OCI-LY1 (cell line): ENCODE measurements around the gene SPRING1.

Experiments used
- H2AFZ ChIP-seq: fragments of 200-600 bp; sonication (generic), shearing (Covaris generic); 2 replicates; pipeline ENCODE4 v1.6.0; 2014; ENCODE audit warnings: antibody characterized with exemption, mild to moderate bottlenecking, low read length
- H3F3A ChIP-seq: fragments of 200-600 bp; sonication (generic), shearing (Covaris generic); 2 replicates; pipeline ENCODE4 v1.6.0; 2014; ENCODE audit warnings: mild to moderate bottlenecking, antibody characterized with exemption, low read length, moderate library complexity; ENCODE audit not compliant: insufficient read depth
- H3K27ac ChIP-seq: fragments of 200-600 bp; sonication (generic); 2 replicates; pipeline ENCODE4 v1.5.1; 2014; ENCODE audit warnings: low read length, mixed run types, mild to moderate bottlenecking, low read depth; ENCODE audit not compliant: poor library complexity, severe bottlenecking
- H3K27me3 ChIP-seq: fragments of 200-600 bp; sonication (generic); 2 replicates; pipeline ENCODE4 v1.6.0; 2014; ENCODE audit warnings: antibody characterized with exemption, mild to moderate bottlenecking, low read length, moderate library complexity; ENCODE audit not compliant: insufficient read depth
- H3K36me3 ChIP-seq: fragments of 200-600 bp; sonication (generic); 2 replicates; pipeline ENCODE4 v1.6.1; 2014; ENCODE audit warnings: mild to moderate bottlenecking, antibody characterized with exemption, low read length, moderate library complexity, mixed read lengths; ENCODE audit not compliant: insufficient read depth
- H3K4me1 ChIP-seq: fragments of 200-600 bp; sonication (generic); 2 replicates; pipeline ENCODE4 v1.5.1; 2014; ENCODE audit warnings: mild to moderate bottlenecking, low read length, moderate library complexity; ENCODE audit not compliant: insufficient read depth, severe bottlenecking
- H3K4me2 ChIP-seq: fragments of 200-600 bp; sonication (generic), shearing (Covaris generic); 2 replicates; pipeline ENCODE4 v1.6.1; 2014; ENCODE audit warnings: low read length
- H3K4me3 ChIP-seq: fragments of 200-600 bp; sonication (generic); 2 replicates; pipeline ENCODE4 v1.5.1; 2014; ENCODE audit warnings: low read length, low read depth, mild to moderate bottlenecking, mixed read lengths; ENCODE audit not compliant: poor library complexity, severe bottlenecking
- H3K79me2 ChIP-seq: fragments of 200-600 bp; shearing (Covaris generic); 2 replicates; pipeline ENCODE4 v1.6.1; 2016; ENCODE audit warnings: mixed run types, low read length, mixed read lengths; ENCODE audit not compliant: insufficient read depth
- H3K9ac ChIP-seq: fragments of 200-600 bp; sonication (generic), shearing (Covaris generic); 2 replicates; pipeline ENCODE4 v1.6.1; 2014; ENCODE audit warnings: mild to moderate bottlenecking, low read length, mixed read lengths
- H3K9me2 ChIP-seq: fragments of 200-600 bp; sonication (generic), shearing (Covaris generic); 2 replicates; pipeline ENCODE4 v1.6.1; 2014; ENCODE audit warnings: low read depth, mild to moderate bottlenecking, low read length, mixed read lengths
- H3K9me3 ChIP-seq: fragments of 200-600 bp; shearing (Covaris generic); 2 replicates; pipeline ENCODE4 v1.6.1; 2014; ENCODE audit warnings: low read length, mixed read lengths
- H4K20me1 ChIP-seq: fragments of 200-600 bp; sonication (generic), shearing (Covaris generic); 2 replicates; pipeline ENCODE4 v1.6.0; 2016; ENCODE audit warnings: mild to moderate bottlenecking, low read length; ENCODE audit not compliant: insufficient read depth
- CTCF ChIP-seq: fragments of 200-600 bp; sonication (generic), shearing (Covaris generic); IDR thresholded peaks from 2 replicates; pipeline ENCODE4 v1.5.1; 2017; ENCODE audit warnings: mild to moderate bottlenecking, antibody characterized with exemption, low read length, moderate library complexity, mixed read lengths
- EZH2 ChIP-seq: fragments of 200-600 bp; sonication (generic), shearing (Covaris generic); IDR thresholded peaks from 2 replicates; pipeline ENCODE4 v1.8.0; 2017; ENCODE audit warnings: borderline replicate concordance, mixed run types, mild to moderate bottlenecking, antibody characterized with exemption, low read length, moderate library complexity, mixed read lengths

The SPRING1 gene

GRCh38 chr12:116766746-116767145, 28.9 kb upstream of the SPRING1 start:
- Histone ChIP-seq H3K9me2 (no peaks in the 10 kb centered on the region), H3K4me1 (no peaks in the 10 kb centered on the region), H3K9me3 (no peaks in the 10 kb centered on the region), H3F3A (no peaks in the 10 kb centered on the region), H4K20me1 (no peaks in the 10 kb centered on the region), H3K79me2 (no peaks in the 10 kb centered on the region), H3K4me3 (no peak overlapping the region), H3K4me2 (no peak overlapping the region), H2AFZ (no peak overlapping the region), H3K27me3 (no peaks in the 10 kb centered on the region), H3K27ac (no peak overlapping the region), H3K9ac (no peak overlapping the region), H3K36me3 (peaks cover 35% of the 10 kb centered on the region)
- no peak for TF ChIP-seq EZH2
- TF ChIP-seq CTCF, result no peak

- H3K4me2 ChIP-seq, result no peak overlapping the region
- H3K4me1 ChIP-seq, result no peaks in the 10 kb centered on the region
- no peaks in the 10 kb centered on the region for H3K9me2 ChIP-seq
- H3K4me3 ChIP-seq, result no peak overlapping the region
- no peaks in the 10 kb centered on the region for H3K79me2 ChIP-seq
- no peak overlapping the region for H2AFZ ChIP-seq
- TF ChIP-seq EZH2, result no peak
- TF ChIP-seq CTCF, result no peak
- no peaks in the 10 kb centered on the region for H3K9me3 ChIP-seq
- H3K9ac ChIP-seq, result no peak overlapping the region
- H3K36me3 ChIP-seq, result peaks cover 37% of the 10 kb centered on the region
- H4K20me1 ChIP-seq, result no peaks in the 10 kb centered on the region
- H3K27me3 ChIP-seq, result no peaks in the 10 kb centered on the region
- H3F3A ChIP-seq, result no peaks in the 10 kb centered on the region
- H3K27ac ChIP-seq, result no peak overlapping the region
These were observed 28.4 kb upstream of the SPRING1 start for GRCh38 chr12:116766285-116766684.

GRCh38 chr12:116765271-116765670, 27.4 kb upstream of the SPRING1 start:
- Histone ChIP-seq H3K9me3 (no peaks in the 10 kb centered on the region), H3F3A (no peaks in the 10 kb centered on the region), H3K4me3 (no peak overlapping the region), H3K4me1 (no peaks in the 10 kb centered on the region), H4K20me1 (no peaks in the 10 kb centered on the region), H3K27ac (no peak overlapping the region), H2AFZ (no peak overlapping the region), H3K9ac (no peak overlapping the region), H3K36me3 (peaks cover 39% of the 10 kb centered on the region), H3K4me2 (no peak overlapping the region), H3K9me2 (no peaks in the 10 kb centered on the region), H3K27me3 (no peaks in the 10 kb centered on the region), H3K79me2 (no peaks in the 10 kb centered on the region)
- TF ChIP-seq CTCF (no peak), EZH2 (no peak)
